Measurements from ENCODE around the gene GOLGA8N. TPM values are rescaled to one million over a fixed set of nuclear protein-coding genes. Genes with fewer than 3 reads are reported as not detected.

GOLGA8N gene
- total and polyA plus RNA-seq, 10 of the 15 experiments (the other 5 are each of a cell fraction or from before 2014, with no cell fraction given), result 0.02 to 0.33 (median 0.19) TPM

DNA sequence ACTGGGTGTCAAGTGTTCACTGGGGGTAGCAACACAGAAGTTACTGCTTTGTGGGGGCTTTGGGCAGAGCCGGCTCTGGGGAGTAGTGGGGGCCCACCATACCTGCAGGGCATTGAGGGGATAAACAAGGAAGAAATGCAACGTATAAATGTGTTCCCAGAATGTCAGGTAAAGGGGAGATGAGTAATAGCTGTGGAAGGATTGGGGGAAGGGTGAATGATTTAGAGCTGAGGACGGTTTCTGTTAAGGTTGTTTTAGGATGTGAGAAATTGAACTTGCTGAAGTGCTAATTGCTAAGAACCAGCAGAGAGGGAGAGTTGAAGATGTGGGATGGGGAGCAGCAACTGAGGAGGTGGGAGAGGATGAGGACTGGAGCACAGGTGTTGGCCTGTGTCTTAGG is 58.9 kb downstream of the GOLGA8N start:
- H4K20me1 ChIP-seq (ENCODE audit: control insufficient read depth, insufficient read depth), result no peaks in the 10 kb centered on the region
- H3K27ac ChIP-seq (ENCODE audit: control insufficient read depth, insufficient read depth), result peak overlapping the region; percentile 19; the same call in 1 of the 2 replicates
- H2AFZ ChIP-seq (ENCODE audit: control insufficient read depth, low read depth, low read length), result no peak overlapping the region
- H3K36me3 ChIP-seq (ENCODE audit: control insufficient read depth in 2 of 2, insufficient read depth in 2 of 2, low read length in 1 of 2), result peaks cover 0 to 10% of the 10 kb centered on the region in 2 experiments; a peak in 2 of 4 replicates
- no peak for FAIRE-seq
- ChIA-PET POLR2A (no interaction called here), RAD21 (ENCODE audit: unreplicated experiment) (interaction anchor here (0.7 kb wide), 1 partner anchor 10 kb away, joined by 3 read pairs; no protein-coding TSS in a partner anchor), SMC1A (ENCODE audit: uncharacterized antibody, unreplicated experiment) (no interaction called here), CTCF (interaction anchor here (1.0 to 3.3 kb wide), 7 partner anchors 8 to 342 kb away, joined by 3 to 34 read pairs (median 4); no protein-coding TSS in a partner anchor)
- no peaks in the 10 kb centered on the region for H3K9me3 ChIP-seq (replicated peaks; ENCODE audit: control insufficient read depth, insufficient read depth, low read length)
- TF ChIP-seq, protein P1, sequence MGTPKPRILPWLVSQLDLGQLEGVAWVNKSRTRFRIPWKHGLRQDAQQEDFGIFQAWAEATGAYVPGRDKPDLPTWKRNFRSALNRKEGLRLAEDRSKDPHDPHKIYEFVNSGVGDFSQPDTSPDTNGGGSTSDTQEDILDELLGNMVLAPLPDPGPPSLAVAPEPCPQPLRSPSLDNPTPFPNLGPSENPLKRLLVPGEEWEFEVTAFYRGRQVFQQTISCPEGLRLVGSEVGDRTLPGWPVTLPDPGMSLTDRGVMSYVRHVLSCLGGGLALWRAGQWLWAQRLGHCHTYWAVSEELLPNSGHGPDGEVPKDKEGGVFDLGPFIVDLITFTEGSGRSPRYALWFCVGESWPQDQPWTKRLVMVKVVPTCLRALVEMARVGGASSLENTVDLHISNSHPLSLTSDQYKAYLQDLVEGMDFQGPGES (IDR thresholded peaks at IDR 0.05), result no peak
- TF ChIP-seq CBX3 (IDR thresholded peaks at IDR 0.05; ENCODE audit: borderline replicate concordance, low read depth) (no peak), KAT2A (conservative IDR thresholded peaks at IDR 0.05; ENCODE audit: control insufficient read depth, low read depth, low read length) (no peak), SP1 (IDR thresholded peaks at IDR 0.05; ENCODE audit: low read depth, low read length) (no peak), IRF4 (IDR thresholded peaks at IDR 0.05; ENCODE audit: low read depth, low read length) (no peak), CHD1 (IDR thresholded peaks at IDR 0.05; ENCODE audit: low read depth, low read length) (no peak), BRCA1 (IDR thresholded peaks at IDR 0.05; ENCODE audit: low read depth, low read length) (no peak)
- TF ChIP-seq, protein P2, sequence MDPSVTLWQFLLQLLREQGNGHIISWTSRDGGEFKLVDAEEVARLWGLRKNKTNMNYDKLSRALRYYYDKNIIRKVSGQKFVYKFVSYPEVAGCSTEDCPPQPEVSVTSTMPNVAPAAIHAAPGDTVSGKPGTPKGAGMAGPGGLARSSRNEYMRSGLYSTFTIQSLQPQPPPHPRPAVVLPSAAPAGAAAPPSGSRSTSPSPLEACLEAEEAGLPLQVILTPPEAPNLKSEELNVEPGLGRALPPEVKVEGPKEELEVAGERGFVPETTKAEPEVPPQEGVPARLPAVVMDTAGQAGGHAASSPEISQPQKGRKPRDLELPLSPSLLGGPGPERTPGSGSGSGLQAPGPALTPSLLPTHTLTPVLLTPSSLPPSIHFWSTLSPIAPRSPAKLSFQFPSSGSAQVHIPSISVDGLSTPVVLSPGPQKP (IDR thresholded peaks at IDR 0.05; ENCODE audit: low read depth, low read length), result no peak
- TF ChIP-seq, protein P3, sequence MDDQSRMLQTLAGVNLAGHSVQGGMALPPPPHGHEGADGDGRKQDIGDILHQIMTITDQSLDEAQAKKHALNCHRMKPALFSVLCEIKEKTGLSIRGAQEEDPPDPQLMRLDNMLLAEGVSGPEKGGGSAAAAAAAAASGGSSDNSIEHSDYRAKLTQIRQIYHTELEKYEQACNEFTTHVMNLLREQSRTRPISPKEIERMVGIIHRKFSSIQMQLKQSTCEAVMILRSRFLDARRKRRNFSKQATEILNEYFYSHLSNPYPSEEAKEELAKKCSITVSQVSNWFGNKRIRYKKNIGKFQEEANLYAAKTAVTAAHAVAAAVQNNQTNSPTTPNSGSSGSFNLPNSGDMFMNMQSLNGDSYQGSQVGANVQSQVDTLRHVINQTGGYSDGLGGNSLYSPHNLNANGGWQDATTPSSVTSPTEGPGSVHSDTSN (IDR thresholded peaks at IDR 0.05; ENCODE audit: insufficient replicate concordance, low read depth, low read length), result no peak
- TF ChIP-seq, protein P4, sequence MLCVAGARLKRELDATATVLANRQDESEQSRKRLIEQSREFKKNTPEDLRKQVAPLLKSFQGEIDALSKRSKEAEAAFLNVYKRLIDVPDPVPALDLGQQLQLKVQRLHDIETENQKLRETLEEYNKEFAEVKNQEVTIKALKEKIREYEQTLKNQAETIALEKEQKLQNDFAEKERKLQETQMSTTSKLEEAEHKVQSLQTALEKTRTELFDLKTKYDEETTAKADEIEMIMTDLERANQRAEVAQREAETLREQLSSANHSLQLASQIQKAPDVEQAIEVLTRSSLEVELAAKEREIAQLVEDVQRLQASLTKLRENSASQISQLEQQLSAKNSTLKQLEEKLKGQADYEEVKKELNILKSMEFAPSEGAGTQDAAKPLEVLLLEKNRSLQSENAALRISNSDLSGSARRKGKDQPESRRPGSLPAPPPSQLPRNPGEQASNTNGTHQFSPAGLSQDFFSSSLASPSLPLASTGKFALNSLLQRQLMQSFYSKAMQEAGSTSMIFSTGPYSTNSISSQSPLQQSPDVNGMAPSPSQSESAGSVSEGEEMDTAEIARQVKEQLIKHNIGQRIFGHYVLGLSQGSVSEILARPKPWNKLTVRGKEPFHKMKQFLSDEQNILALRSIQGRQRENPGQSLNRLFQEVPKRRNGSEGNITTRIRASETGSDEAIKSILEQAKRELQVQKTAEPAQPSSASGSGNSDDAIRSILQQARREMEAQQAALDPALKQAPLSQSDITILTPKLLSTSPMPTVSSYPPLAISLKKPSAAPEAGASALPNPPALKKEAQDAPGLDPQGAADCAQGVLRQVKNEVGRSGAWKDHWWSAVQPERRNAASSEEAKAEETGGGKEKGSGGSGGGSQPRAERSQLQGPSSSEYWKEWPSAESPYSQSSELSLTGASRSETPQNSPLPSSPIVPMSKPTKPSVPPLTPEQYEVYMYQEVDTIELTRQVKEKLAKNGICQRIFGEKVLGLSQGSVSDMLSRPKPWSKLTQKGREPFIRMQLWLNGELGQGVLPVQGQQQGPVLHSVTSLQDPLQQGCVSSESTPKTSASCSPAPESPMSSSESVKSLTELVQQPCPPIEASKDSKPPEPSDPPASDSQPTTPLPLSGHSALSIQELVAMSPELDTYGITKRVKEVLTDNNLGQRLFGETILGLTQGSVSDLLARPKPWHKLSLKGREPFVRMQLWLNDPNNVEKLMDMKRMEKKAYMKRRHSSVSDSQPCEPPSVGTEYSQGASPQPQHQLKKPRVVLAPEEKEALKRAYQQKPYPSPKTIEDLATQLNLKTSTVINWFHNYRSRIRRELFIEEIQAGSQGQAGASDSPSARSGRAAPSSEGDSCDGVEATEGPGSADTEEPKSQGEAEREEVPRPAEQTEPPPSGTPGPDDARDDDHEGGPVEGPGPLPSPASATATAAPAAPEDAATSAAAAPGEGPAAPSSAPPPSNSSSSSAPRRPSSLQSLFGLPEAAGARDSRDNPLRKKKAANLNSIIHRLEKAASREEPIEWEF (IDR thresholded peaks at IDR 0.05; ENCODE audit: insufficient replicate concordance, low read depth, low read length), result no peak
- 74% methylated on average over 3 of the region's 3 CpGs for WGBS (ENCODE audit: insufficient coverage, insufficient replicate concordance, low lambda C conversion rate, missing lambda C conversion rate)
- no peak for DNase-seq (ENCODE audit: low read depth, low spot score)
- no TSS peak for BruUV-seq (replicated peaks)
- no peaks in the 10 kb centered on the region for H3K79me2 ChIP-seq (ENCODE audit: control insufficient read depth, insufficient read depth, low read length)
- no peaks in the 10 kb centered on the region for H3K27me3 ChIP-seq (replicated peaks in 1 of 2; ENCODE audit: control insufficient read depth in 2 of 2, insufficient read depth in 2 of 2, low read length in 1 of 2)
- H3K4me3 ChIP-seq, result no peak overlapping the region
- in situ Hi-C loops (cut with MboI) (no loop called here), intact Hi-C loops (cut with micrococcal nuclease; ENCODE audit: unreplicated experiment) (no loop called here)
- no peak overlapping the region for H3K4me2 ChIP-seq (ENCODE audit: control insufficient read depth, insufficient read depth)
- H3K4me1 ChIP-seq (ENCODE audit: control insufficient read depth, insufficient read depth, low read length), result no peaks in the 10 kb centered on the region
- ATAC-seq, result no peak
- no peak overlapping the region for H3K9ac ChIP-seq (ENCODE audit: control insufficient read depth, insufficient read depth, low read length)

Data from GM12878 (cell line).